ENCODE measurements around the gene CYB561D1. TPM values are rescaled to one million over a fixed set of nuclear protein-coding genes. Genes with fewer than 3 reads are reported as not detected.

Gene CYB561D1
- total and polyA plus RNA-seq, 2 donors (not counting 3 experiments of a cell fraction or from before 2014, with no cell fraction given) = 7.2 to 7.3 TPM

DNA sequence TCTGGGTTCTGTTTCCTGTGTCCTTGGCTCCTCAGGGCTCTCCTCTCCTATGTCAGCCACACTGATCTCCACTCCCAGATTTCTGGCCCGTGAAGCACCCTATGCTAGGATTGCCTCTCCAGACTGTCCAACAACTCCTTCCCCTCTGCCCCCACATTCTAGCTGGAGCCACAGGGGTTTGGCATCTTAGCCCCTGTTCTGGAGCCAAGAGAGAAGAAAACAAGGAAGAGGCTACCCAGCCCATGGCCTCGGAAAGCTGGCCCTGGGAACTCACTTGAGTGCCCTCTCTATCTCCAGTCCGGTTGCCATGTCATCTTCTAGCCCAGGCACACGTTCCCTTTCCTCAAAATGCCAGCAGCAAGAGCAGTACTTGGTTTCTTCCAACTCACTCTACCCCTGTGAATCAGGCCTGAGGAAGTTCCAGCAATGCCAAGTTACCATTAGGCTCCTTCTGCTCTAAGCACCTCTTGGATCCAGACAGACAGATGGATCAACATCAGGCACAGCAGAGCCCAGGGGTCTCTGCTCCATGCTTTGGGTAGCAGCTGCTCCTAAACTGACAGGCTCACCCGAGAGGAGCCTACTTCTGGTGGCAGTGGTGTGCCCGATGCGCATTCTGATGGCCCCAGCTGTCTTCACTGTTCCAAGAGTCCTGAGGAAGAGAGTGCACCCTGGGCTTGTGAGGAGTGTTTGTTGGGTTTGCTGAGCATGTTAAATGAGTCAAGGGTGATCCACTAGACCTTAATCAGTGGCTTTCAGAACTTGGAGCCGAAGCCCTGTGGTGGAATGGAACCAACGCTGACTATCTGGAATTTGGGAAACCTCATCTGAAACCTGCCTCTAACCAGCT lies 34.2 kb downstream of the CYB561D1 start:
- H3K4me2 ChIP-seq (ENCODE audit: insufficient read depth, low read length) = no peak overlapping the region
- no peak for DNase-seq (ENCODE audit: low read depth, low spot score)
- H3K9ac ChIP-seq (replicated peaks; ENCODE audit: extremely low read depth, insufficient read depth, low read length) = no peak overlapping the region
- ChIA-PET POLR2A (no interaction called here), CTCF (interaction anchor here (18.7 kb wide), 1 partner anchor 29 kb away, joined by 955 read pairs; the partner anchor contains the start of genes AMIGO1 and CYB561D1)
- no peaks in the 10 kb centered on the region for H3K36me3 ChIP-seq (ENCODE audit: control insufficient read depth in 2 of 2, extremely low read depth in 1 of 2, insufficient read depth in 2 of 2, low read length in 2 of 2)
- H3K79me2 ChIP-seq (ENCODE audit: control insufficient read depth, insufficient read depth, low read length) = no peaks in the 10 kb centered on the region
- H3K4me1 ChIP-seq (ENCODE audit: control insufficient read depth, extremely low read depth, insufficient read depth, low read length) = peaks cover 4% of the 10 kb centered on the region
- TF ChIP-seq FOS (IDR thresholded peaks at IDR 0.05; ENCODE audit: borderline replicate concordance, insufficient read depth, low read length) (no peak), JUN (IDR thresholded peaks at IDR 0.05; ENCODE audit: borderline replicate concordance, insufficient read depth, insufficient read length, low read depth) (no peak), GATA2 (IDR thresholded peaks at IDR 0.05; ENCODE audit: insufficient read depth, insufficient read length, low read depth, low read length) (no peak), POLR2AphosphoS5 (IDR thresholded peaks at IDR 0.05; ENCODE audit: insufficient read depth, low read depth, low read length) (no peak), MYC (IDR thresholded peaks at IDR 0.05; ENCODE audit: low read depth, low read length) (no peak), POLR2A (IDR thresholded peaks at IDR 0.05; ENCODE audit: low read depth, low read length) (no peak), MAX (IDR thresholded peaks at IDR 0.05; ENCODE audit: insufficient read depth, insufficient read length) (no peak), EZH2 (IDR thresholded peaks at IDR 0.05; ENCODE audit: borderline replicate concordance, low read depth, low read length, severe bottlenecking) (no peak)
- TF ChIP-seq, protein P1, sequence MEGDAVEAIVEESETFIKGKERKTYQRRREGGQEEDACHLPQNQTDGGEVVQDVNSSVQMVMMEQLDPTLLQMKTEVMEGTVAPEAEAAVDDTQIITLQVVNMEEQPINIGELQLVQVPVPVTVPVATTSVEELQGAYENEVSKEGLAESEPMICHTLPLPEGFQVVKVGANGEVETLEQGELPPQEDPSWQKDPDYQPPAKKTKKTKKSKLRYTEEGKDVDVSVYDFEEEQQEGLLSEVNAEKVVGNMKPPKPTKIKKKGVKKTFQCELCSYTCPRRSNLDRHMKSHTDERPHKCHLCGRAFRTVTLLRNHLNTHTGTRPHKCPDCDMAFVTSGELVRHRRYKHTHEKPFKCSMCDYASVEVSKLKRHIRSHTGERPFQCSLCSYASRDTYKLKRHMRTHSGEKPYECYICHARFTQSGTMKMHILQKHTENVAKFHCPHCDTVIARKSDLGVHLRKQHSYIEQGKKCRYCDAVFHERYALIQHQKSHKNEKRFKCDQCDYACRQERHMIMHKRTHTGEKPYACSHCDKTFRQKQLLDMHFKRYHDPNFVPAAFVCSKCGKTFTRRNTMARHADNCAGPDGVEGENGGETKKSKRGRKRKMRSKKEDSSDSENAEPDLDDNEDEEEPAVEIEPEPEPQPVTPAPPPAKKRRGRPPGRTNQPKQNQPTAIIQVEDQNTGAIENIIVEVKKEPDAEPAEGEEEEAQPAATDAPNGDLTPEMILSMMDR (IDR thresholded peaks at IDR 0.05; ENCODE audit: extremely low read depth in 1 of 2, insufficient read depth in 1 of 2, low read depth in 1 of 2, low read length in 2 of 2) = no peak
- no peaks in the 10 kb centered on the region for H4K20me1 ChIP-seq (replicated peaks; ENCODE audit: control insufficient read depth, extremely low read depth, insufficient read depth, low read length)
- no peaks in the 10 kb centered on the region for H3K9me1 ChIP-seq (replicated peaks; ENCODE audit: control insufficient read depth, extremely low read depth, insufficient read depth, low read length)
- H3K27ac ChIP-seq (ENCODE audit: insufficient read depth, low read depth, low read length) = no peak overlapping the region
- H3K27me3 ChIP-seq (ENCODE audit: control insufficient read depth in 2 of 2, insufficient read depth in 2 of 2, low read length in 2 of 2) = peaks cover 2 to 13% of the 10 kb centered on the region in 2 experiments
- BruUV-seq (replicated peaks) = no TSS peak
- intact Hi-C loops (cut with micrococcal nuclease) (no loop called here), dilution Hi-C loops (cut with MboI; ENCODE audit: extremely low pct_ligation_motif_present, low sequenced_read_pairs) (no loop called here)
- FAIRE-seq = no peak
- no peak overlapping the region for H3K4me3 ChIP-seq (replicated peaks in 1 of 3; ENCODE audit: insufficient read depth in 1 of 3, low read depth in 1 of 3, low read length in 3 of 3)
- no peaks in the 10 kb centered on the region for H3K9me3 ChIP-seq (replicated peaks; ENCODE audit: control insufficient read depth, insufficient read depth, low read length)
- H2AFZ ChIP-seq (ENCODE audit: low read depth, low read length) = no peak overlapping the region

All from endothelial cell of umbilical vein (primary cell).